Astrocyte (in vitro differentiated cells and primary cell): ENCODE measurements around the gene COX7B. TPM values are rescaled to one million over a fixed set of nuclear protein-coding genes. Genes with fewer than 3 reads are reported as not detected.
"Not testable (repeated sequence)": the region's sequence is repeated elsewhere in the genome, so short reads cannot be mapped to it uniquely, and the experiment has no call there.

ENCODE experiments used
- DNase-seq: peaks from one replicate; pipeline ENCODE4 v3.0.0-alpha.2; 2010; ENCODE audit warnings: low read depth
- FAIRE-seq: peaks from 2 replicates; lab custom pipeline; 2011; peaks lifted over from hg19 to GRCh38; lab: Jason Lieb, UNC
- H2AFZ ChIP-seq: 2 replicates; pipeline ENCODE4 v1.6.0; 2012; ENCODE audit warnings: low read depth, low read length, inconsistent platforms
- H3K27ac ChIP-seq: 2 replicates; pipeline ENCODE4 v1.5.1; 2011; ENCODE audit warnings: low read depth, low read length, inconsistent platforms
- H3K27me3 ChIP-seq: 2 replicates; pipeline ENCODE4 v1.6.0; 2011; ENCODE audit warnings: low read length, inconsistent platforms; ENCODE audit not compliant: insufficient read depth
- H3K36me3 ChIP-seq: 2 replicates; pipeline ENCODE4 v1.5.1; 2011; ENCODE audit warnings: low read length, inconsistent platforms; ENCODE audit not compliant: insufficient read depth
- H3K4me1 ChIP-seq: 2 replicates; pipeline ENCODE4 v1.5.1; 2011; ENCODE audit warnings: low read length, inconsistent platforms; ENCODE audit not compliant: insufficient read depth
- H3K4me2 ChIP-seq: 2 replicates; pipeline ENCODE4 v1.6.0; 2012; ENCODE audit warnings: low read length, inconsistent platforms
- H3K4me3 ChIP-seq: 2 replicates; pipeline ENCODE4 v1.5.1; 2011; ENCODE audit warnings: low read depth, mild to moderate bottlenecking, low read length, inconsistent platforms; ENCODE audit not compliant: insufficient read depth
- H3K79me2 ChIP-seq: 2 replicates; pipeline ENCODE4 v1.6.0; 2012; ENCODE audit warnings: mild to moderate bottlenecking, low read length, inconsistent platforms; ENCODE audit not compliant: insufficient read depth
- H3K9ac ChIP-seq: 2 replicates; pipeline ENCODE4 v1.6.0; 2012; ENCODE audit warnings: mild to moderate bottlenecking, low read length, inconsistent platforms
- H3K9me3 ChIP-seq: 2 replicates; pipeline ENCODE4 v1.5.1; 2012; ENCODE audit warnings: low read depth, mild to moderate bottlenecking, low read length, inconsistent platforms; ENCODE audit not compliant: insufficient read depth
- H4K20me1 ChIP-seq: 2 replicates; pipeline ENCODE4 v1.6.0; 2012; ENCODE audit warnings: low read length, inconsistent platforms; ENCODE audit not compliant: insufficient read depth
- H3K27ac Mint-ChIP-seq: one replicate; pipeline ENCODE4 v1.8.0; 2021; ENCODE audit warnings: mild to moderate bottlenecking, mixed read lengths; ENCODE audit not compliant: unreplicated experiment
- H3K27me3 Mint-ChIP-seq: one replicate; pipeline ENCODE4 v1.8.0; 2021; ENCODE audit warnings: low read depth, mixed read lengths; ENCODE audit not compliant: unreplicated experiment
- H3K36me3 Mint-ChIP-seq: one replicate; pipeline ENCODE4 v1.8.0; 2021; ENCODE audit warnings: low read depth, mixed read lengths; ENCODE audit not compliant: unreplicated experiment
- H3K4me1 Mint-ChIP-seq: one replicate; pipeline ENCODE4 v1.8.0; 2021; ENCODE audit warnings: low read depth, mixed read lengths; ENCODE audit not compliant: unreplicated experiment
- H3K4me3 Mint-ChIP-seq: one replicate; pipeline ENCODE4 v1.8.0; 2021; ENCODE audit warnings: mild to moderate bottlenecking, moderate library complexity, mixed read lengths; ENCODE audit not compliant: unreplicated experiment
- H3K9me3 Mint-ChIP-seq: one replicate; pipeline ENCODE4 v1.8.0; 2021; ENCODE audit warnings: mild to moderate bottlenecking, mixed read lengths; ENCODE audit not compliant: unreplicated experiment
- CTCF ChIP-seq: IDR thresholded peaks from 2 replicates; pipeline ENCODE4 v1.5.1; 2011; ENCODE audit warnings: low read depth, mild to moderate bottlenecking, inconsistent platforms, low read length, moderate library complexity; ENCODE audit not compliant: insufficient read depth
- EZH2 ChIP-seq: IDR thresholded peaks from 2 replicates; pipeline ENCODE4 v1.6.1; 2012; ENCODE audit warnings: mild to moderate bottlenecking, low read length, inconsistent platforms; ENCODE audit not compliant: insufficient read depth
- total RNA-seq: library from RNA; stranded (reverse); gene quantifications from 2 replicates; pipeline ENCODE4 v1.2.1, GENCODE V29; 2021

The COX7B gene
- total RNA-seq, 1 donor from 2014 or later, result 246 TPM

GRCh38 chrX:77937291-77937690 is 38.0 kb downstream of the COX7B start:
- peak; percentile 91 for FAIRE-seq
- no peaks in the 10 kb centered on the region for H4K20me1 ChIP-seq

GRCh38 chrX:77938083-77938680 is 38.9 kb downstream of the COX7B start:
- no peak overlapping the region for H3K4me2 ChIP-seq
- Mint-ChIP-seq H3K4me3 (no peak overlapping the region), H3K36me3 (no peaks in the 10 kb centered on the region), H3K27me3 (no peaks in the 10 kb centered on the region), H3K27ac (no peak overlapping the region), H3K9me3 (no peaks in the 10 kb centered on the region), H3K4me1 (no peaks in the 10 kb centered on the region)
- no peak overlapping the region for H2AFZ ChIP-seq
- FAIRE-seq (peak; percentile 87), DNase-seq (no peak)
- no peaks in the 10 kb centered on the region for H4K20me1 ChIP-seq
- H3K27me3 ChIP-seq, result no peaks in the 10 kb centered on the region
- H3K4me1 ChIP-seq, result no peaks in the 10 kb centered on the region
- no peaks in the 10 kb centered on the region for H3K36me3 ChIP-seq
- no peak overlapping the region for H3K9ac ChIP-seq
- no peak overlapping the region for H3K4me3 ChIP-seq
- no peaks in the 10 kb centered on the region for H3K9me3 ChIP-seq
- H3K79me2 ChIP-seq, result no peaks in the 10 kb centered on the region
- H3K27ac ChIP-seq, result no peak overlapping the region
- no peak for TF ChIP-seq CTCF
- TF ChIP-seq EZH2, result no peak

More at GRCh38 chrX:77937291-77937690, 38.0 kb downstream of the COX7B start:
- Mint-ChIP-seq H3K4me3 (no peak overlapping the region), H3K36me3 (no peaks in the 10 kb centered on the region), H3K4me1 (no peaks in the 10 kb centered on the region), H3K9me3 (peaks cover 3% of the 10 kb centered on the region), H3K27me3 (no peaks in the 10 kb centered on the region), H3K27ac (no peak overlapping the region)
- Histone ChIP-seq H3K27me3 (no peaks in the 10 kb centered on the region), H3K79me2 (no peaks in the 10 kb centered on the region), H3K9me3 (no peaks in the 10 kb centered on the region), H3K4me1 (no peaks in the 10 kb centered on the region), H3K27ac (peak overlapping the region; percentile 17), H3K4me3 (no peak overlapping the region), H3K9ac (no peak overlapping the region), H3K4me2 (peak overlapping the region; percentile 37), H2AFZ (no peak overlapping the region), H3K36me3 (no peaks in the 10 kb centered on the region)
- TF ChIP-seq EZH2 (no peak), CTCF (no peak)
- peak; percentile 66 for DNase-seq

- not testable (repeated sequence) for H3K36me3 ChIP-seq, FAIRE-seq, H3K4me3 Mint-ChIP-seq, H3K9me3 Mint-ChIP-seq, H2AFZ ChIP-seq, H3K27me3 ChIP-seq, H3K4me1 ChIP-seq, H3K27me3 Mint-ChIP-seq, H3K4me1 Mint-ChIP-seq, H3K9ac ChIP-seq, H3K36me3 Mint-ChIP-seq, H3K27ac ChIP-seq, H3K4me3 ChIP-seq, H3K79me2 ChIP-seq, H3K4me2 ChIP-seq, H3K9me3 ChIP-seq, DNase-seq, H3K27ac Mint-ChIP-seq, H4K20me1 ChIP-seq
These were observed 45.8 kb downstream of the COX7B start for GRCh38 chrX:77945031-77945430.
